GM21737 (cell line): ENCODE results near the gene HSD17B12.
"Not testable (repeated sequence)": the region's sequence is repeated elsewhere in the genome, so short reads cannot be mapped to it uniquely, and the experiment has no call there.

ENCODE experiments used
- ATAC-seq: cut with Tn5 transposase; IDR thresholded peaks from one replicate; pipeline ENCODE4 v1.9.1; 2021; ENCODE audit warnings: mild to moderate bottlenecking, moderate library complexity; ENCODE audit not compliant: unreplicated experiment

HSD17B12 gene

DNA sequence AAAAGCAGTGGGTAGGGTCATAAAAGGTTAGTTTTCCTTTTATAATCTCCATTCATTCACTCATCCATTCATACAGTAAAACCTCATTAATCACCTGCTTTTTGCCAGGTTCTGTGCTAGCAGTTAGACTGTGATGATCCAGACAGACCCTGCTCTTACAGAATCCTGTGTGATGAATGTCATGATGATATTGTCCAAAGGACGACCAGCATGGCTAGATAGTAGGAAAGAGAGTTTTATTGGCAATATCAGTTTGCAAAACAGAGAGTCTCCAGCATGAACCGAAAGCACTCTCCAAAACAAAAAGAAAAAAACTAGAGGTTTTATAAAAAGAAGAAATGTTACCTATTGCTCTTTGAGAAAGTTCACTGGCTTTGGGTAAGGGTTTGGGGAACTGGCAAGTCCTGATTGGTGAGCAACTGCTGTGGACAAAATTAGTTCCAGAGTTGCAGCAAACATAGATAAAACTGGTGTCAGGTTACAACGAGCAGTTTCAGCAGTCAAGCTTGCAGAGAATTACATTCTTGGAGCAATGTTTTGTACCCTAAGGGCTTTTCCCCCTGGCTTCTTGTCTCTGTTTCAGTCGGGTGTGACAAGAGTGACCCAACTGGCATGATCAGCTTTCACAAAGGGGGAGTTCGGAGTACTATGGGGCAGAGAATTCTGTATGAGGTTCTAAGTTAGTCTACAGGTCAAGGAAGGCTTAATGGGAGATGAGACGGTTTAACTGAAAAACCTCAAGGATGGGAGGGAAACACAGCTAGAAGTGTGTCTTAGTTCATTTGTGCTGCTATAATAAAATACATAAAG, 58.3 kb downstream of the HSD17B12 start:
- no peak for ATAC-seq

- no peak for ATAC-seq
Measured at GRCh38 chr11:43746670-43747069, 66.1 kb downstream of the HSD17B12 start.

DNA sequence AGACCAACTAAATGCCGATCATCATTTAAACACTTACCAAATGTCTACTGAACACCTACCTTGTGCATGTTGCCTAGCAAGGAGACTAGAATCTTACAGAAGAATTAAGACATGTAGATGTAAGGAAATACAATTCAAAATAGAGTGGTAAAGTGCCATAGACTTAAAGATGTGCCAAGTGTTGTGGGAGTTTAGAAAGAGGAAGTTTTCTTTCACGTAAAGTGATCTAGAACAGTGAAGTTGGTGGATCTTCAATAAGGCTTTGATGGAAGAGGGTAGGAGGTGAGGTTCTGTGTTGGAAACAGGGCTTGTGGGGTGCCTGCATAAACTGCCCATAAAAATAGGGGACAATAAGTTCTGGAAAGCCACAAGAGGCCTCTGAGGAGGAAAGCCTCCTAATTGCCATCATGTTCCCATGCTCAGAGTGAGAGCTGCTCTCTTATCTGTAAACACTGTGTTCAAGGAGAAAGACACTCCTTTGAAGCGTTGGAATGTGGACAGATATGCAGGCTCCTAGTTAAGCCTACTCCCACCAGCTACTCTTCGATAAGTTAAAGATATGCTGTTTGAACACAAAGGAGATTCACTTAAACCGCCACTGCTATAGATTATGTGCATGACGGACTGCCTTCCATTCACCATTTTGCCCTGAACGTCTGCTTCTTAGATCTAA, 66.7 kb downstream of the HSD17B12 start:
- ATAC-seq, result no peak

GRCh38 chr11:43748095-43748494, 67.6 kb downstream of the HSD17B12 start:
- ATAC-seq, result no peak

DNA sequence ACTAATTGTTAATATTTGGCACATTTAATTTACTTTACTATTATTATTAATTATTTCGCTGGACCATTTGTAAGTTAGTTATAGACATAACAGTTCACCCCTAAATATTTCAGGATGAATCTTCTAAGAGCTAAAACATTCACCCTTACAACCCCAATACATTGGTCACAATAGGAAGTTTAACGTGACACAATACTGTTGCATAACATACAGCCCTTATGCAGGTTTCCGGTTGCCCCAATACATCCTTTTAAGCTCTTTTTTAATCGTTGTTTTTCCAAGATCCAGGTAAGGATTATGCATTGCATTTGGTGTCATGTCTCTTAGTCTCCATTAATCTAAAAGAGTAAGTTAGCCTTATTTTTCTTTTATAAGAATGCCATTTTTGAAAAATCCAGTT, 71.2 kb downstream of the HSD17B12 start:
- no peak for ATAC-seq

DNA sequence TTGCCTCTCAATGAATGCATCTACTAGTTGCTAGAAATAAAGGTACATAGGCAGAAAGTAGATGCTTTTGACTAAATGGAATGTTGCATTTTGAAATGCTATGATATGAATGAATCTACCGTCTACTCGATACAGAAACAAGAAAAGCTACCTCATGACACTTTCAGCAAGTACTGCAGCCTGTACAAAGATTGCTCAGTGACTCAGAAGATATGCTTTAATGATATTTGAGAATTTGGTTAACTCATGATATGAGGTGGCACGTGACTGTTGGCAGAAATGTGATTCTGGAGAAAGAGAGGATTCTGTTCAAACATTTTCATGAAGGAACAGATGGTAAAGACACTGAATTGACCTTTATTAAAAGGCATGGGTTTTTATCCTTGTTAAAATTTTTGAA, 76.0 kb downstream of the HSD17B12 start:
- ATAC-seq, result no peak

GRCh38 chr11:43758927-43759326, 78.4 kb downstream of the HSD17B12 start:
- ATAC-seq, result no peak

GRCh38 chr11:43760902-43761301, 80.4 kb downstream of the HSD17B12 start:
- ATAC-seq, result no peak

GRCh38 chr11:43765194-43765593, 84.7 kb downstream of the HSD17B12 start:
- no peak for ATAC-seq

DNA sequence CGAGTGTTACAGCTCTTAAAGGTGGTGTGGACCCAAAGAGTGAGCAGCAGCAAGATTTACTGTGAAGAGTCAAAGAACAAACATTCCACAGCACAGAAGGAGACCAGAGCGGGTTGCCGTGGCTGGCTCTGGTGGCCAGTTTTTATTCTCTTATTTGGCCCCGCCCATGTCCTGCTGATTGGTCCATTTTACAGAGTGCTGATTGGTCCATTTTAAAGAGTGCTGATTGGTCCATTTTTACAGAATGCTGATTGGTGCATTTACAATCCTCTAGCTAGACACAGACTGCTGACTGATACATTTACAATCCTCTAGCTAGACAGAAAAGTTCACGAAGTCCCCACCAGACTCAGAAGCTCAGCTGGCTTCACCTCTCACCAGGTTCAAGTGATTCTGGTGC, 88.1 kb downstream of the HSD17B12 start:
- not testable (repeated sequence) for ATAC-seq

- no peak for ATAC-seq
Measured at GRCh38 chr11:43770173-43770572, 89.6 kb downstream of the HSD17B12 start.

DNA sequence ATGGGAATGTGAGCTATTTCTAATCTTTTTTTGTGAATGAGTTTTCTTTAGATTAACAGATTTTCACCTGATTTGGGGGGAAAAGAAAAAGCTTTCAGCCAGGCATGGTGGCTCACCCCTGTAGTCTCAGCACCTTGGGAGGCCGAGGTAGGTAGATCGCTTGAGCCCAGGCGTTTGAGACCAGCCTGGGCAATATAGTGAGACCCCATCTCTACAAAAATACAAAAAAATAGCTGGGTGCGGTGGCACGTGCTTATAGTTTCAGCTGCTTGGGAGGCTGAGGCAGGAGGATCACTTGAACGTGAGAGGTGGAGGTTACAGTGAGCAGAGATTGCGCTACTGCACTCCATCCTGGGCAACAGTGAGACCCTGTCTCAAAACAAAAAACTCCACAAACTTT, 92.2 kb downstream of the HSD17B12 start:
- ATAC-seq, result no peak

GRCh38 chr11:43774786-43775185, 94.2 kb downstream of the HSD17B12 start:
- no peak for ATAC-seq

GRCh38 chr11:43779306-43779705, 98.8 kb downstream of the HSD17B12 start:
- ATAC-seq, result no peak

DNA sequence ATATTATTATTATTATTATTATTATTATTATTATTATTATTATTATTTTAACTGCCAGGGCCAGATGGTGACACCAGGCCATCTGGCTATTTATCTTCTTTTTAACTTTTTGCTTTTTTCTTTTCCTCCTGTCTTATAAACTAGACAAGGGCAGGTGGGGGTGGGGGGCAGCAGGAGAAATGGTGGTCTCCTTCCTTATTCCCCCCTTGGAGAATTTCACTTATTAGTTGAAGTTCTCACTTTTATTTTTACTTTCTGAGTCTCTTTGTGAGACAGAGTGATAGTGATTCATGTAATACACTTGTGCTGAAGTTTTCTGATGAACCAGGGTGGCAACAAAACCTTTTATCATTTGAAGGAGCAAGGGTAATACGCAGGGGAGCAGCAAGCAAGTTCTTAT, 103.8 kb downstream of the HSD17B12 start:
- ATAC-seq, result no peak

DNA sequence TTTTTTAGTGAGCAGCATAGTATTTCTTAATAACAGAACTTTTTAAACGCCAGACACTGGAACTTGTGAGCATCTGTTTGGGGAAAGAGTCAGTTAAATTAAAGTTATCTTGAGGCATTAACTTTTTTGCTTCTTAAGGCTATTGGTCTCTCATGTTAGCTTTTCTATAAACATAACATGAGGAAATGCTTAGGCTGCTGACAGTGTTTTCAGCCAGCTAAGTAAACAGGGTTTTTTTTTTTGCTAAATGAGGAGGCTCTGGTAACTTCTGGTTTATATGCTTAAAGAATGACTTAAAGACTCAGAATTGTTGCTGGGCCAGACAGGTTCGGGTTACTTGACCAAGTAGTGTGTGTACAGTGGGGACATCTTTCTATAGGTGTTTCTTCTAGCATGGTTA, 104.3 kb downstream of the HSD17B12 start:
- no peak for ATAC-seq

- no peak for ATAC-seq
Measured at GRCh38 chr11:43785318-43785717, 104.8 kb downstream of the HSD17B12 start.

DNA sequence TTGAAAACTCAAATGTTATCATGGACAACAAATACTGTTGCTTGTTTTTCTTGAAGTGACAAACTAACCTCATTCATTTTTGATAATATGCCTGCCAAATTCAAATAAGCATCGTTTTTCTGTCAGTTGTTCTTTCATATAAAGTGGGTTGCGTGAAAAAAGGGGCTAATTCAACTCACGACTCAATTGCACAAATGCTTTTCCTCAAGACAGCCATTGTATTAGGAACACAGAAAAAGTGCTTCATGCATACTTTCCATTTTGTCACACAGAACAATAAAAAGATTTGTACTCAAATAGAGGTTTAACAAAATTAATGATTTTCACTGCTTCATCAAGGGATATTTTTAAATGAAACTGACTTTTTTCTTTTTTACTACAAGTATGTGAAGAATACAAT, 105.5 kb downstream of the HSD17B12 start:
- no peak for ATAC-seq

DNA sequence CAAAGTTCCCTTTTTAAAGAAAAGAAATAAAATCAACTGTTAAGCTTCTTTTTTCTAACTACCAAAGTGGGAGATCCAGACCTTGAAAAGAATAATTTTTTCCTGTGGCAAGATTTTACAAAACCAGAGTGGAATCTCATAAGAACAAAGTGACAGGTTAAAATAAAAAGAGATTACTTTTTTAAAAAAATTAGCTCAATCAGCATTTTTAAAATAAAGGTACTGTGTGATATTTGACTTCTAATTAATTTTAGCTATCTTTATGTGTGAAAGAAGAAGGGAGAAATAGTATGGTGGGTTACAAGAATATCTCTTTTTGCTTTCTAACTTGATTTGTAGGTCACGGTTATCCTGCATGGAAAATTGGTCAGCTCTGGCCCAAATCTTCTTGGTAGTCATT, 107.3 kb downstream of the HSD17B12 start:
- no peak for ATAC-seq

- no peak for ATAC-seq
Measured at GRCh38 chr11:43788421-43788820, 107.9 kb downstream of the HSD17B12 start.

GRCh38 chr11:43789700-43790443, 109.3 kb downstream of the HSD17B12 start:
- ATAC-seq, result no peak

- no peak for ATAC-seq
Measured at GRCh38 chr11:43790444-43790794, 109.9 kb downstream of the HSD17B12 start.
